K562 (cell line): ENCODE measurements around the gene RNASEH2A. TPM values are rescaled to one million over a fixed set of nuclear protein-coding genes. Genes with fewer than 3 reads are reported as not detected.

Source experiments
- CAMTA2 ChIP-seq: fragments of 250-450 bp; sonication (Bioruptor Pico); conservative IDR thresholded peaks from 2 replicates; pipeline ENCODE4 v1.5.1; 2022
- FOXP4 ChIP-seq: sonication (generic); formaldehyde crosslinking; IDR thresholded peaks from 2 replicates; pipeline ENCODE4 v1.8.0; 2022; ENCODE audit warnings: mild to moderate bottlenecking, missing genetic modification reagents, borderline replicate concordance
- GTF2E2 ChIP-seq: fragments of 200-800 bp; sonication (Bioruptor generic); IDR thresholded peaks from 2 replicates; pipeline ENCODE4 v1.6.1; 2016; ENCODE audit warnings: missing genetic modification characterization, missing compliant biosample characterization
- KDM1A ChIP-seq, 2 experiments: fragments of 450-650 bp; IDR thresholded peaks; 2 replicates each; pipeline ENCODE4 v1.6.1; 2016; ENCODE audit warnings: mild to moderate bottlenecking in 2 of 2
- MCM3 ChIP-seq: fragments of 450-650 bp; IDR thresholded peaks from 2 replicates; pipeline ENCODE4 v1.6.1; 2016
- MECOM ChIP-seq: fragments of 250-450 bp; sonication (Bioruptor Pico); IDR thresholded peaks from 2 replicates; pipeline ENCODE4 v1.8.0; 2022; ENCODE audit warnings: inconsistent platforms
- MXD1 ChIP-seq: fragments of 250-450 bp; sonication (Bioruptor Pico); IDR thresholded peaks from 2 replicates; pipeline ENCODE4 v1.8.0; 2021; ENCODE audit warnings: borderline replicate concordance, mild to moderate bottlenecking, moderate library complexity; ENCODE audit not compliant: poor library complexity, severe bottlenecking
- NFXL1 ChIP-seq: fragments of 450-650 bp; formaldehyde crosslinking; IDR thresholded peaks from 2 replicates; pipeline ENCODE4 v1.4.0; 2021; ENCODE audit warnings: mild to moderate bottlenecking
- PHF20 ChIP-seq: fragments of 450-650 bp; IDR thresholded peaks from 2 replicates; pipeline ENCODE4 v1.6.1; 2018; ENCODE audit not compliant: partially characterized antibody
- PHF8 ChIP-seq: fragments of 200-600 bp; sonication (generic); IDR thresholded peaks from 2 replicates; pipeline ENCODE4 v1.6.1; 2012; ENCODE audit warnings: mixed run types, mild to moderate bottlenecking, inconsistent platforms, low read length, moderate library complexity, borderline replicate concordance
- POLR2H ChIP-seq: IDR thresholded peaks from 2 replicates; pipeline ENCODE4 v1.6.1; 2016; ENCODE audit warnings: missing genetic modification characterization, low read depth, mild to moderate bottlenecking, control low read depth, missing compliant biosample characterization, moderate library complexity
- PRPF4 ChIP-seq: fragments of 200-400 bp; formaldehyde crosslinking; IDR thresholded peaks from one replicate; pipeline ENCODE4 v1.6.1; 2017; ENCODE audit warnings: low read length, low read depth, mild to moderate bottlenecking; ENCODE audit not compliant: insufficient read depth, poor library complexity, severe bottlenecking
- RBM34 ChIP-seq: fragments of 200-400 bp; formaldehyde crosslinking; IDR thresholded peaks from 2 replicates; pipeline ENCODE4 v1.6.1; 2018; ENCODE audit warnings: low read length, borderline replicate concordance; ENCODE audit not compliant: insufficient read depth
- SMARCE1 ChIP-seq: fragments of 450-650 bp; IDR thresholded peaks from 2 replicates; pipeline ENCODE4 v1.7.1; 2016; ENCODE audit warnings: mild to moderate bottlenecking
- TAF9B ChIP-seq: fragments of 450-650 bp; IDR thresholded peaks from 2 replicates; pipeline ENCODE4 v1.6.1; 2018; ENCODE audit warnings: mild to moderate bottlenecking; ENCODE audit not compliant: partially characterized antibody
- ZFPM2 ChIP-seq: fragments of 250-450 bp; sonication (Bioruptor Pico); IDR thresholded peaks from 2 replicates; pipeline ENCODE4 v1.5.1; 2022; ENCODE audit warnings: mild to moderate bottlenecking
- ZNF639 ChIP-seq, 2 experiments: fragments of 200-800 bp in 1 of 2; sonication (Bioruptor generic) in 1 of 2; sonication (generic) in 1 of 2; formaldehyde crosslinking in 1 of 2; IDR thresholded peaks in 1 of 2; conservative IDR thresholded peaks in 1 of 2; 2 replicates each; pipeline versions ENCODE4 v1.5.0 to v1.6.1; 2016 to 2020; ENCODE audit warnings: missing compliant biosample characterization in 1 of 2, missing genetic modification characterization in 1 of 2, missing genetic modification reagents in 1 of 2
- polyA plus RNA-seq, 8 experiments: library from polyadenylated mRNA; depleted of rRNA in 4 of 8; stranded (reverse) in 5 of 8; unstranded in 3 of 8; fragments of >200 nt; fragmentation: Nextera tagmentation in 2 of 8; fragmentation: Illumina TruSeq in 1 of 8; extraction: Ambion mirVana in 2 of 8; extraction: Trizol in 1 of 8; gene quantifications; 2 replicates each; pipeline versions ENCODE4 v1.2.1 to v1.2.3, GENCODE V29; 2011 to 2014; ENCODE audit warnings: inconsistent platforms in 1 of 8, missing spikeins in 1 of 8
- total RNA-seq, 7 experiments: library from RNA; depleted of rRNA in 6 of 7; stranded (reverse); fragments of >200 nt in 6 of 7; fragmentation: Illumina TruSeq in 2 of 7; extraction: Trizol in 2 of 7; gene quantifications; 2 replicates each; pipeline versions ENCODE4 v1.2.1 to v1.2.3, GENCODE V29; 2011 to 2021; ENCODE audit warnings: low replicate concordance in 1 of 7
- TF ChIP-seq, protein P1 (sequence below): fragments of 250-450 bp; sonication (Bioruptor Pico); IDR thresholded peaks from 2 replicates; pipeline ENCODE4 v1.5.0; 2020; ENCODE audit warnings: mild to moderate bottlenecking
- TF ChIP-seq, protein P2 (sequence below): fragments of 450-650 bp; formaldehyde crosslinking; IDR thresholded peaks from 2 replicates; pipeline ENCODE4 v1.4.0; 2020; ENCODE audit warnings: mild to moderate bottlenecking, moderate library complexity

RNASEH2A gene
- total and polyA plus RNA-seq, 9 of the 15 experiments (the other 6 are each of a cell fraction or from before 2014, with no cell fraction given), result 22.3 to 78.0 (median 61.7) TPM

DNA sequence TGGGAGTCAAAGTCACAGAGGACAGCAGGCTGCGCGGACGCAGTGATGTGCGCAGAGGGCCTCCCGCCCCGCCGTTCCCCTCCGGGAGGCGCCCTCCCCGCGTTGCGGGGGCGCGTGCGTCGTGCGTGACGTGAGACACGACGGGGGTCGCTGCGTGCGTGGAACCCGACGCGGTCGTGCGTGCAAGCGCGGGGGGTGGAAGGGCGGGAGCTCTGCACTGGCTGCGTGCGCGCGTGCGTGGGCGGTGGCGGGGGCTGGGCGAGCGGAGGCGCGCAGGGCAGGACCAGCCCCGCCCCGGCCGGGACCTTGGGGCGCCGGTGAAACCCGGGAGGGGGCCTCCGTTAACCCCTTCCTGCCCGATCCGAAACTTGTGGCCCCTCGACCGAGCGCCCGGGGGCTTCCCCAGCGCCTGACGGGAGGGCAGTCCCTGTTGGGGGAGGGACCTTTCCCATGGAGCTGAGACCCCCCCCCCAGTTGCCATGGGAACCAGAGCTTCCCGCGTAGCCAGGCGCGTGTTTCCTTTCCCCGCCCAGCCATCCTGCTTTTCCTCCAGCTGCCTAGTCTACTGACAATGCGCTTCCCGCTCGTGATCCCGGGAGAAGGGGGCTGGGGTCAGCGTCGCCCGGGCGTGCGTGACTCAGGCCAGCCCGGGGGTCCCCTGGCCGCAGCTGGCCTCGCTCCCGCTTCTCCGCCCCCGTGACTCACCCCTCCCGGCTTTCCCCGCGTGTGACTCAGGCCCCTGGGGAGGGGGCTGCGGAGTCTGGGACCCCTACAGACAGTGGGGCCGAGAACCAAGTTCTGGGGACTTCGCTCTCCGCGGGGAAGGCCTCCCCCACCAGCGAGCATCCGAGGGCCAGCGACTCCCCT lies 23.7 kb upstream of the RNASEH2A start (continued):
- TF ChIP-seq ZNF639 (CRISPR knock-in tag; conservative IDR thresholded peaks at IDR 0.05 in 1 of 2, IDR thresholded peaks at IDR 0.05 in 1 of 2) (peak in 1 of 2 experiments; percentile 85; a peak in 2 of 4 replicates), PHF20 (no peak), SMARCE1 (peak; percentile 39; the same call in 1 of the 2 replicates), TAF9B (no peak), MECOM (CRISPR knock-in tag) (no peak), MXD1 (CRISPR knock-in tag) (no peak), GTF2E2 (tag) (no peak), PHF8 (peak; percentile 55; the same call in 1 of the 2 replicates), NFXL1 (CRISPR knock-in tag) (no peak), ZFPM2 (CRISPR knock-in tag) (no peak), RBM34 (no peak), CAMTA2 (CRISPR knock-in tag) (0 out of 2 replicates have a peak, but pooled peaks have one; percentile 31), MCM3 (no peak), KDM1A (IDR thresholded peaks at IDR 0.05) (no peak), FOXP4 (CRISPR knock-in tag) (no peak), PRPF4 (no peak), POLR2H (tag) (no peak)
- TF ChIP-seq, protein P1, sequence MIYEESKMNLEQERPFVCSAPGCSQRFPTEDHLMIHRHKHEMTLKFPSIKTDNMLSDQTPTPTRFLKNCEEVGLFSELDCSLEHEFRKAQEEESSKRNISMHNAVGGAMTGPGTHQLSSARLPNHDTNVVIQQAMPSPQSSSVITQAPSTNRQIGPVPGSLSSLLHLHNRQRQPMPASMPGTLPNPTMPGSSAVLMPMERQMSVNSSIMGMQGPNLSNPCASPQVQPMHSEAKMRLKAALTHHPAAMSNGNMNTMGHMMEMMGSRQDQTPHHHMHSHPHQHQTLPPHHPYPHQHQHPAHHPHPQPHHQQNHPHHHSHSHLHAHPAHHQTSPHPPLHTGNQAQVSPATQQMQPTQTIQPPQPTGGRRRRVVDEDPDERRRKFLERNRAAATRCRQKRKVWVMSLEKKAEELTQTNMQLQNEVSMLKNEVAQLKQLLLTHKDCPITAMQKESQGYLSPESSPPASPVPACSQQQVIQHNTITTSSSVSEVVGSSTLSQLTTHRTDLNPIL (CRISPR knock-in tag), result no peak
- TF ChIP-seq, protein P2, sequence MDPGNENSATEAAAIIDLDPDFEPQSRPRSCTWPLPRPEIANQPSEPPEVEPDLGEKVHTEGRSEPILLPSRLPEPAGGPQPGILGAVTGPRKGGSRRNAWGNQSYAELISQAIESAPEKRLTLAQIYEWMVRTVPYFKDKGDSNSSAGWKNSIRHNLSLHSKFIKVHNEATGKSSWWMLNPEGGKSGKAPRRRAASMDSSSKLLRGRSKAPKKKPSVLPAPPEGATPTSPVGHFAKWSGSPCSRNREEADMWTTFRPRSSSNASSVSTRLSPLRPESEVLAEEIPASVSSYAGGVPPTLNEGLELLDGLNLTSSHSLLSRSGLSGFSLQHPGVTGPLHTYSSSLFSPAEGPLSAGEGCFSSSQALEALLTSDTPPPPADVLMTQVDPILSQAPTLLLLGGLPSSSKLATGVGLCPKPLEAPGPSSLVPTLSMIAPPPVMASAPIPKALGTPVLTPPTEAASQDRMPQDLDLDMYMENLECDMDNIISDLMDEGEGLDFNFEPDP (CRISPR knock-in tag), result no peak
